Osteocyte (in vitro differentiated cells): ENCODE measurements around the gene GPATCH4. TPM values are rescaled to one million over a fixed set of nuclear protein-coding genes. Genes with fewer than 3 reads are reported as not detected.

ENCODE experiments used
- DNase-seq: peaks from one replicate; pipeline ENCODE4 v3.0.0; 2021; ENCODE audit warnings: mixed read lengths; ENCODE audit not compliant: unreplicated experiment; ENCODE audit errors: extremely low spot score
- H3K27ac Mint-ChIP-seq: one replicate; pipeline ENCODE4 v1.8.0; 2021; ENCODE audit warnings: mild to moderate bottlenecking, mixed read lengths; ENCODE audit not compliant: unreplicated experiment
- H3K27me3 Mint-ChIP-seq: one replicate; pipeline ENCODE4 v1.8.0; 2021; ENCODE audit warnings: mixed read lengths; ENCODE audit not compliant: unreplicated experiment
- H3K36me3 Mint-ChIP-seq: one replicate; pipeline ENCODE4 v1.8.0; 2021; ENCODE audit warnings: mixed read lengths; ENCODE audit not compliant: unreplicated experiment
- H3K4me1 Mint-ChIP-seq: one replicate; pipeline ENCODE4 v1.8.0; 2021; ENCODE audit warnings: mixed read lengths; ENCODE audit not compliant: unreplicated experiment
- H3K4me3 Mint-ChIP-seq: one replicate; pipeline ENCODE4 v1.8.0; 2021; ENCODE audit warnings: mild to moderate bottlenecking, moderate library complexity, mixed read lengths; ENCODE audit not compliant: unreplicated experiment
- H3K9me3 Mint-ChIP-seq: one replicate; pipeline ENCODE4 v1.8.0; 2021; ENCODE audit warnings: mixed read lengths; ENCODE audit not compliant: unreplicated experiment
- CTCF ChIP-seq: fragments of 200-600 bp; sonication (generic); IDR thresholded peaks from 2 replicates; pipeline ENCODE4 v1.5.0; 2021; ENCODE audit warnings: antibody characterized with exemption, mild to moderate bottlenecking, moderate library complexity
- total RNA-seq: library from RNA; stranded (reverse); gene quantifications from 2 replicates; pipeline ENCODE4 v1.2.1, GENCODE V29; 2021

GPATCH4 gene
- total RNA-seq, 1 donor from 2014 or later, result 20.6 TPM

GRCh38 chr1:156622581-156623297 is 21.5 kb upstream of the GPATCH4 start:
- no peaks in the 10 kb centered on the region for H3K9me3 Mint-ChIP-seq
- H3K27me3 Mint-ChIP-seq, result peaks cover 63% of the 10 kb centered on the region
- no peak for TF ChIP-seq CTCF
- DNase-seq, result no peak
- H3K4me1 Mint-ChIP-seq, result peaks cover 13% of the 10 kb centered on the region
- no peak overlapping the region for H3K27ac Mint-ChIP-seq
- H3K36me3 Mint-ChIP-seq, result no peaks in the 10 kb centered on the region
- H3K4me3 Mint-ChIP-seq, result no peak overlapping the region

GRCh38 chr1:156619582-156619955 is 18.3 kb upstream of the GPATCH4 start:
- Mint-ChIP-seq H3K27me3 (peaks cover 61% of the 10 kb centered on the region), H3K9me3 (no peaks in the 10 kb centered on the region), H3K4me1 (peaks cover 13% of the 10 kb centered on the region), H3K27ac (no peak overlapping the region), H3K36me3 (no peaks in the 10 kb centered on the region), H3K4me3 (no peak overlapping the region)
- no peak for TF ChIP-seq CTCF
- no peak for DNase-seq

GRCh38 chr1:156618853-156619581 is 17.7 kb upstream of the GPATCH4 start, which contains the start of gene HAPLN2:
Gene HAPLN2 (plus strand): TSS chr1:156619415. CDS start chr1:156623491, 4,076 bp downstream.
- TF ChIP-seq CTCF, result peak; percentile 37
- H3K4me1 Mint-ChIP-seq, result peaks cover 9% of the 10 kb centered on the region
- no peak for DNase-seq
- H3K9me3 Mint-ChIP-seq, result no peaks in the 10 kb centered on the region
- no peak within 1 kb of the TSS for H3K27ac Mint-ChIP-seq
- no peak within 1 kb of the TSS for H3K4me3 Mint-ChIP-seq
- H3K36me3 Mint-ChIP-seq, result no peaks in the 10 kb centered on the region
- H3K27me3 Mint-ChIP-seq, result peaks cover 60% of the 10 kb centered on the region

GRCh38 chr1:156616463-156616862 is 15.2 kb upstream of the GPATCH4 start:
- H3K4me1 Mint-ChIP-seq, result peaks cover 9% of the 10 kb centered on the region
- H3K4me3 Mint-ChIP-seq, result no peak overlapping the region
- H3K9me3 Mint-ChIP-seq, result no peaks in the 10 kb centered on the region
- no peak overlapping the region for H3K27ac Mint-ChIP-seq
- peaks cover 62% of the 10 kb centered on the region for H3K27me3 Mint-ChIP-seq
- DNase-seq, result no peak
- no peaks in the 10 kb centered on the region for H3K36me3 Mint-ChIP-seq
- no peak for TF ChIP-seq CTCF

GRCh38 chr1:156615946-156616345 is 14.7 kb upstream of the GPATCH4 start:
- H3K4me1 Mint-ChIP-seq, result peaks cover 9% of the 10 kb centered on the region
- H3K9me3 Mint-ChIP-seq, result no peaks in the 10 kb centered on the region
- H3K36me3 Mint-ChIP-seq, result no peaks in the 10 kb centered on the region
- H3K27me3 Mint-ChIP-seq, result peaks cover 61% of the 10 kb centered on the region
- TF ChIP-seq CTCF, result no peak
- DNase-seq, result no peak
- H3K27ac Mint-ChIP-seq, result no peak overlapping the region
- no peak overlapping the region for H3K4me3 Mint-ChIP-seq
